ENCODE results near the gene HIVEP1.

Gene HIVEP1

GRCh38 chr6:11994875-11995461 is 17.1 kb upstream of the HIVEP1 start:
- DNase-seq (ENCODE audit: low read depth, low spot score), result no peak

GRCh38 chr6:11996751-11997150 is 15.4 kb upstream of the HIVEP1 start:
- DNase-seq (ENCODE audit: low read depth, low spot score), result no peak

GRCh38 chr6:11999246-11999645 is 12.9 kb upstream of the HIVEP1 start:
- DNase-seq (ENCODE audit: low read depth, low spot score), result no peak

- no peak for DNase-seq (ENCODE audit: low read depth, low spot score)
Measured at GRCh38 chr6:12000174-12000573, 11.9 kb upstream of the HIVEP1 start.

- DNase-seq (ENCODE audit: low read depth, low spot score), result no peak
Measured at GRCh38 chr6:12001004-12001705, 11.0 kb upstream of the HIVEP1 start.

GRCh38 chr6:12001706-12002435 is 10.2 kb upstream of the HIVEP1 start:
- DNase-seq (ENCODE audit: low read depth, low spot score), result no peak

GRCh38 chr6:12007473-12007872 is 4.6 kb upstream of the HIVEP1 start:
- no peak for DNase-seq (ENCODE audit: low read depth, low spot score)

- DNase-seq (ENCODE audit: low read depth, low spot score), result no peak
Measured at GRCh38 chr6:12007887-12008286, 4.2 kb upstream of the HIVEP1 start.

- DNase-seq (ENCODE audit: low read depth, low spot score), result no peak
Measured at GRCh38 chr6:12008366-12009179, 3.5 kb upstream of the HIVEP1 start.

- DNase-seq (ENCODE audit: low read depth, low spot score), result no peak
Measured at GRCh38 chr6:12009180-12009685, 2.9 kb upstream of the HIVEP1 start.

- DNase-seq (ENCODE audit: low read depth, low spot score), result no peak
Measured at GRCh38 chr6:12009876-12010634, 2.1 kb upstream of the HIVEP1 start.

- no peak for DNase-seq (ENCODE audit: low read depth, low spot score)
Measured at GRCh38 chr6:12010635-12011275, 1.4 kb upstream of the HIVEP1 start.

GRCh38 chr6:12011276-12012037 is 655 bp upstream of the HIVEP1 start:
- DNase-seq (ENCODE audit: low read depth, low spot score), result peak; percentile 77

- no peak for DNase-seq (ENCODE audit: low read depth, low spot score)
Measured at GRCh38 chr6:12012558-12013306, 620 bp downstream of the HIVEP1 start.

- no peak for DNase-seq (ENCODE audit: low read depth, low spot score)
Measured at GRCh38 chr6:12013307-12013719, 1.2 kb downstream of the HIVEP1 start.

- no peak for DNase-seq (ENCODE audit: low read depth, low spot score)
Measured at GRCh38 chr6:12014027-12014872, 2.1 kb downstream of the HIVEP1 start.

GRCh38 chr6:12014873-12015149 is 2.7 kb downstream of the HIVEP1 start:
- no peak for DNase-seq (ENCODE audit: low read depth, low spot score)

- no peak for DNase-seq (ENCODE audit: low read depth, low spot score)
Measured at GRCh38 chr6:12017263-12017662, 5.2 kb downstream of the HIVEP1 start.

Data from brain pericyte (primary cell).